ENCODE measurements around the gene SLC11A1. TPM values are rescaled to one million over a fixed set of nuclear protein-coding genes. Genes with fewer than 3 reads are reported as not detected.

Gene SLC11A1
- total RNA-seq, 4 donors from 2014 or later = 19.0 to 213 (median 52.9) TPM

DNA sequence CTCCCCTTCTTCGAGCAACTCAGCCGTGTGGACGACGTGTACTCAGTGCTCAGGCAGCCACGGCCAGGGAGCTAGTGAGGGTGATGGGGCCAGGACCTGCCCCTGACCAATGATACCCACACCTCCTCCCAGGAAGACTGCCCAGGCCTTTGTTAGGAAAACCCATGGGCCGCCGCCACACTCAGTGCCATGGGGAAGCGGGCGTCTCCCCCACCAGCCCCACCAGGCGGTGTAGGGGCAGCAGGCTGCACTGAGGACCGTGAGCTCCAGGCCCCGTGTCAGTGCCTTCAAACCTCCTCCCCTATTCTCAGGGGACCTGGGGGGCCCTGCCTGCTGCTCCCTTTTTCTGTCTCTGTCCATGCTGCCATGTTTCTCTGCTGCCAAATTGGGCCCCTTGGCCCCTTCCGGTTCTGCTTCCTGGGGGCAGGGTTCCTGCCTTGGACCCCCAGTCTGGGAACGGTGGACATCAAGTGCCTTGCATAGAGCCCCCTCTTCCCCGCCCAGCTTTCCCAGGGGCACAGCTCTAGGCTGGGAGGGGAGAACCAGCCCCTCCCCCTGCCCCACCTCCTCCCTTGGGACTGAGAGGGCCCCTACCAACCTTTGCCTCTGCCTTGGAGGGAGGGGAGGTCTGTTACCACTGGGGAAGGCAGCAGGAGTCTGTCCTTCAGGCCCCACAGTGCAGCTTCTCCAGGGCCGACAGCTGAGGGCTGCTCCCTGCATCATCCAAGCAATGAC, 22.4 kb downstream of the SLC11A1 start:
- H3K36me3 ChIP-seq = peaks cover 0 to 41% (median 4%) of the 10 kb centered on the region in 3 donors
- TF ChIP-seq EP300 (IDR thresholded peaks at IDR 0.05) (no peak), POLR2A (IDR thresholded peaks at IDR 0.05) (no peak), CTCF (IDR thresholded peaks at IDR 0.05) (no peak)
- WGBS, 2 donors = 60 to 63% methylated on average over 16 of the region's 16 CpGs
- no peaks in the 10 kb centered on the region for H3K9me3 ChIP-seq
- H3K27me3 ChIP-seq = no peaks in the 10 kb centered on the region
- H3K4me1 ChIP-seq = peaks cover 0 to 71% (median 44%) of the 10 kb centered on the region in 4 donors
- no peak overlapping the region for H3K4me3 ChIP-seq
- H3K27ac ChIP-seq = peak overlapping the region; percentile 53 to 97 (median 91)
- no peak for DNase-seq (ENCODE audit: low spot score in 2 of 2)

GRCh38 chr2:218405086-218405745, 23.1 kb downstream of the SLC11A1 start:
- H3K36me3 ChIP-seq = peaks cover 0 to 41% (median 4%) of the 10 kb centered on the region in 3 donors
- H3K4me3 ChIP-seq = peak overlapping the region in 1 of 4 donors; percentile 59
- no peaks in the 10 kb centered on the region for H3K9me3 ChIP-seq
- H3K27ac ChIP-seq = peak overlapping the region; percentile 53 to 97 (median 91)
- H3K27me3 ChIP-seq = no peaks in the 10 kb centered on the region
- 34 to 35% methylated on average over 8 of the region's 8 CpGs for WGBS, 2 donors
- DNase-seq (ENCODE audit: low spot score in 2 of 2) = no peak
- H3K4me1 ChIP-seq = peaks cover 0 to 71% (median 44%) of the 10 kb centered on the region in 4 donors
- TF ChIP-seq CTCF (IDR thresholded peaks at IDR 0.05) (no peak), EP300 (IDR thresholded peaks at IDR 0.05) (no peak), POLR2A (IDR thresholded peaks at IDR 0.05) (no peak)

GRCh38 chr2:218405746-218406208, 23.7 kb downstream of the SLC11A1 start:
- TF ChIP-seq EP300 (IDR thresholded peaks at IDR 0.05) = no peak
- no peak for TF ChIP-seq POLR2A (IDR thresholded peaks at IDR 0.05)
- TF ChIP-seq CTCF (IDR thresholded peaks at IDR 0.05) = no peak
- Histone ChIP-seq H3K9me3 (no peaks in the 10 kb centered on the region), H3K27ac (peak overlapping the region; percentile 53 to 97 (median 91)), H3K36me3 (peaks cover 0 to 41% (median 4%) of the 10 kb centered on the region in 3 donors), H3K4me1 (peaks cover 0 to 71% (median 44%) of the 10 kb centered on the region in 4 donors), H3K27me3 (no peaks in the 10 kb centered on the region), H3K4me3 (peak overlapping the region; percentile 31 to 59 (median 44))
- 2 to 3% methylated on average over 12 to 15 of the region's 15 CpGs for WGBS, 2 donors
- DNase-seq (ENCODE audit: low spot score in 2 of 2) = peak in 1 of 2 donors; percentile 39

DNA sequence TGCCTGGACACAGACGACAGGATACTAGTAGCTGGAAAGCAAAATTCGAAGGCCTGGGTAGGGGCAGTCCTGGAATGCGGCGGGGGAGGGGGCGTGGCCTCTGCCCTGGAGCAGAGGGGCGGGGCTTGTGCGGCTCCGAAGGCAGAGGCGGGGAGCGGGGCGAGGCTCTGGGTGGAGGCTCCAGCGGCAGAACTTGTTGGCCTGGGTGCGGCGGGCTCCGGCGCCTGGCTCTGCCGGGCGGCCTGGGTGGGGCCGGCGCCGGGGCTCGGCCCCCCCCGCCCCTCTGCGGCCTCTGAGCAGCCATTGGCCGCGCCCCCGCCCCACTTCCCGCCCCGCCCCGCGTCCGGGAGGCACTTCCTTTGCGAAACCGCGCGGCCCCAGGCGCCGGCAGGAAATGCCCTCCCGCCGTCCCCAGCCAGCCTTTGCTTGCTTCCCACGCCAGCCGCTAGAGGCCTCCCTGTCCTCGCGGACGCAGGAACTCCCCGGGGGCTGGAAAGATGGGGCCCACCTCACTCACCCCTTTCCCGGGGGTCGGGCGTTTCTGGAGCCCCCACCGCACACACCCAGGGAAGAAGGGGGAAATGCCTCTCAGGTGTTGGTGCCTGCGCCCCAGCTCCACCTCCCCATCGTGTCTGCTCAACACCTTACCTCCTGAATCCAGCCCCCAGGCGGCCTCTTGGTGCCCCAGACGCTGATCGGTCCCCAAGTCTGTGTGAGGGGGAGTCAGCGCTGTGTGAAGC, 24.3 kb downstream of the SLC11A1 start:
- TF ChIP-seq POLR2A (IDR thresholded peaks at IDR 0.05) = peak in 1 of 2 donors; percentile 33
- TF ChIP-seq EP300 (IDR thresholded peaks at IDR 0.05) = peak in 1 of 2 donors; percentile 75
- peak; percentile 84 to 93 (median 87) for TF ChIP-seq CTCF (IDR thresholded peaks at IDR 0.05)
- 1 to 2% methylated on average over 15 to 20 of the region's 56 CpGs for WGBS, 2 donors
- no peaks in the 10 kb centered on the region for H3K27me3 ChIP-seq
- peak overlapping the region; percentile 88 to 97 (median 92) for H3K27ac ChIP-seq
- peak; percentile 89 to 95 for DNase-seq (ENCODE audit: low spot score in 2 of 2)
- peaks cover 0 to 41% (median 4%) of the 10 kb centered on the region in 3 donors for H3K36me3 ChIP-seq
- peak overlapping the region; percentile 31 to 65 (median 58) for H3K4me3 ChIP-seq
- H3K4me1 ChIP-seq = peaks cover 0 to 66% (median 41%) of the 10 kb centered on the region in 4 donors
- H3K9me3 ChIP-seq = no peaks in the 10 kb centered on the region

All from tibial nerve (tissue), 4 donors.